Peyer's patch (tissue), 4 donors: ENCODE data around the gene IGF2BP2.

Source experiments
- POLR2A ChIP-seq, 2 donors: fragments of 450-650 bp; IDR thresholded peaks; one replicate each; pipeline ENCODE4 v1.5.1; 2017; ENCODE audit warnings: antibody characterized with exemption in 2 of 2, mild to moderate bottlenecking in 2 of 2, moderate library complexity in 2 of 2
- TF ChIP-seq, protein P1 (sequence below), 6 experiments: fragments of 450-650 bp in 4 of 6; fragments of 200-600 bp in 2 of 6; sonication (generic) in 1 of 6; IDR thresholded peaks; one replicate each; pipeline ENCODE4 v1.5.1; 2017 to 2019; ENCODE audit warnings: antibody characterized with exemption in 6 of 6, mild to moderate bottlenecking in 3 of 6, moderate library complexity in 1 of 6

DNA sequence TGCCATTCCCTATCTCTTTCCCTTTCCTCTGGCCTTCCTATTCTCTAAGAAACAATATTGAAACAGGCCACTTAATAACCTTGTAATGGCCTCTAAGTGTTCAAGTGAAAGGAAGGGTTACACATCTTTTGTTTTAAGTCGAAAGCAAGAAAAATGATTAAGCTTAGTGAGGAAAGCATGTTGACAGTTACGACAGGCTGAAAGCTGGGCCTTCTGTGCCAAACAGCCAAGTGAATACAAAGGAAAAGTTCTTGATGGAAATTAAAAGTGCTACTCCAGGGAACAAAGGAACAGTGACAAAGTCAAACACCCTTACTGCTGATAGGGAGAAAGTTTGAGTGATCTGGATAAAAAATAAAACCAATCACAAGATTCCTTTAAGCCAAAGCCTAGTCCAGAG lies 184.5 kb downstream of the IGF2BP2 start:
- TF ChIP-seq, protein P1, sequence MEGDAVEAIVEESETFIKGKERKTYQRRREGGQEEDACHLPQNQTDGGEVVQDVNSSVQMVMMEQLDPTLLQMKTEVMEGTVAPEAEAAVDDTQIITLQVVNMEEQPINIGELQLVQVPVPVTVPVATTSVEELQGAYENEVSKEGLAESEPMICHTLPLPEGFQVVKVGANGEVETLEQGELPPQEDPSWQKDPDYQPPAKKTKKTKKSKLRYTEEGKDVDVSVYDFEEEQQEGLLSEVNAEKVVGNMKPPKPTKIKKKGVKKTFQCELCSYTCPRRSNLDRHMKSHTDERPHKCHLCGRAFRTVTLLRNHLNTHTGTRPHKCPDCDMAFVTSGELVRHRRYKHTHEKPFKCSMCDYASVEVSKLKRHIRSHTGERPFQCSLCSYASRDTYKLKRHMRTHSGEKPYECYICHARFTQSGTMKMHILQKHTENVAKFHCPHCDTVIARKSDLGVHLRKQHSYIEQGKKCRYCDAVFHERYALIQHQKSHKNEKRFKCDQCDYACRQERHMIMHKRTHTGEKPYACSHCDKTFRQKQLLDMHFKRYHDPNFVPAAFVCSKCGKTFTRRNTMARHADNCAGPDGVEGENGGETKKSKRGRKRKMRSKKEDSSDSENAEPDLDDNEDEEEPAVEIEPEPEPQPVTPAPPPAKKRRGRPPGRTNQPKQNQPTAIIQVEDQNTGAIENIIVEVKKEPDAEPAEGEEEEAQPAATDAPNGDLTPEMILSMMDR (IDR thresholded peaks at IDR 0.05) = no peak
- TF ChIP-seq POLR2A (IDR thresholded peaks at IDR 0.05) = no peak
